OCI-LY1 (cell line): Measurements from ENCODE around the gene SMCO1.

Source experiments
- EZH2 ChIP-seq: fragments of 200-600 bp; sonication (generic), shearing (Covaris generic); IDR thresholded peaks from 2 replicates; pipeline ENCODE4 v1.8.0; 2017; ENCODE audit warnings: borderline replicate concordance, mixed run types, mild to moderate bottlenecking, antibody characterized with exemption, low read length, moderate library complexity, mixed read lengths
- TF ChIP-seq, protein P1 (sequence below): fragments of 200-600 bp; sonication (generic), shearing (Covaris generic); IDR thresholded peaks from 2 replicates; pipeline ENCODE4 v1.5.1; 2017; ENCODE audit warnings: mild to moderate bottlenecking, antibody characterized with exemption, low read length, moderate library complexity, mixed read lengths

DNA sequence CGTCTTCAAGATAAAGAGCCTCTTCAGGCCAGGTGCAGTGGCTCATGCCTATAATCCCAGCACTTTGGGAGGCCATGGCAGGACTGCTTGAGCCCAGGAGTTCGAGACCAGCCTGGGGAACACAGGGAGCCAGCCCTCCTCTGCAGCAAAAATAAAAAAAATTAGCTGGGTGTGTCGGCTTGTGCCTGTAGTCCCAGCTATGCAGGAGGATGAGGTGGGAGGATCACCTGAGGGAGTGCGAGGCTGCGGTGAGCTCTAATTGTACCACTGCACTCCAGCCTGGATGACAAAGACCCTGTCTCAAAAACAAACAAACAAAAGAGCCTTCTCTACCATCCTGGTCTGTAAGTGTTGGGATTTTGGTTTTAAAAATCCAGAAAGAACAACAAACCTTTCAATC is 42.1 kb upstream of the SMCO1 start:
- TF ChIP-seq, protein P1, sequence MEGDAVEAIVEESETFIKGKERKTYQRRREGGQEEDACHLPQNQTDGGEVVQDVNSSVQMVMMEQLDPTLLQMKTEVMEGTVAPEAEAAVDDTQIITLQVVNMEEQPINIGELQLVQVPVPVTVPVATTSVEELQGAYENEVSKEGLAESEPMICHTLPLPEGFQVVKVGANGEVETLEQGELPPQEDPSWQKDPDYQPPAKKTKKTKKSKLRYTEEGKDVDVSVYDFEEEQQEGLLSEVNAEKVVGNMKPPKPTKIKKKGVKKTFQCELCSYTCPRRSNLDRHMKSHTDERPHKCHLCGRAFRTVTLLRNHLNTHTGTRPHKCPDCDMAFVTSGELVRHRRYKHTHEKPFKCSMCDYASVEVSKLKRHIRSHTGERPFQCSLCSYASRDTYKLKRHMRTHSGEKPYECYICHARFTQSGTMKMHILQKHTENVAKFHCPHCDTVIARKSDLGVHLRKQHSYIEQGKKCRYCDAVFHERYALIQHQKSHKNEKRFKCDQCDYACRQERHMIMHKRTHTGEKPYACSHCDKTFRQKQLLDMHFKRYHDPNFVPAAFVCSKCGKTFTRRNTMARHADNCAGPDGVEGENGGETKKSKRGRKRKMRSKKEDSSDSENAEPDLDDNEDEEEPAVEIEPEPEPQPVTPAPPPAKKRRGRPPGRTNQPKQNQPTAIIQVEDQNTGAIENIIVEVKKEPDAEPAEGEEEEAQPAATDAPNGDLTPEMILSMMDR, result no peak
- no peak for TF ChIP-seq EZH2
